H9 (cell line): ENCODE data around the gene AJAP1. TPM values are rescaled to one million over a fixed set of nuclear protein-coding genes. Genes with fewer than 3 reads are reported as not detected.

ENCODE experiments used
- DNase-seq: peaks from one replicate; pipeline ENCODE4 v3.0.0-alpha.2; 2017
- H2AFZ ChIP-seq: one replicate; pipeline ENCODE4 v1.6.1; 2013; ENCODE audit warnings: mild to moderate bottlenecking, low read length, control low read depth, moderate library complexity
- H2AK5ac ChIP-seq: 2 replicates; pipeline ENCODE4 v1.6.1; 2013; ENCODE audit warnings: low read length, control low read depth, mixed read lengths; ENCODE audit not compliant: insufficient read length
- H2BK120ac ChIP-seq: one replicate; pipeline ENCODE4 v1.6.1; 2013; ENCODE audit warnings: low read depth, mild to moderate bottlenecking, low read length, control low read depth, inconsistent platforms; ENCODE audit not compliant: poor library complexity, severe bottlenecking
- H2BK12ac ChIP-seq: 2 replicates; pipeline ENCODE4 v1.6.1; 2013; ENCODE audit warnings: low read length, control low read depth, mixed read lengths, low read depth; ENCODE audit not compliant: insufficient read length
- H2BK15ac ChIP-seq: 2 replicates; pipeline ENCODE4 v1.6.1; 2013; ENCODE audit warnings: low read depth, low read length, control low read depth
- H2BK20ac ChIP-seq: one replicate; pipeline ENCODE4 v1.6.1; 2013; ENCODE audit warnings: low read depth, mild to moderate bottlenecking, low read length, control low read depth, inconsistent platforms; ENCODE audit not compliant: poor library complexity, severe bottlenecking
- H2BK5ac ChIP-seq: 2 replicates; pipeline ENCODE4 v1.6.1; 2013; ENCODE audit warnings: low read length, control low read depth, mixed read lengths; ENCODE audit not compliant: insufficient read length
- H3K14ac ChIP-seq: 2 replicates; pipeline ENCODE4 v1.6.1; 2013; ENCODE audit warnings: low read length, control low read depth; ENCODE audit not compliant: insufficient read depth
- H3K18ac ChIP-seq: 2 replicates; pipeline ENCODE4 v1.6.1; 2013; ENCODE audit warnings: low read depth, mild to moderate bottlenecking, mixed read lengths, low read length, control low read depth; ENCODE audit not compliant: insufficient read length
- H3K23ac ChIP-seq: 2 replicates; pipeline ENCODE4 v1.6.1; 2013; ENCODE audit warnings: low read length, control low read depth, mixed read lengths, low read depth; ENCODE audit not compliant: insufficient read length
- H3K23me2 ChIP-seq: 2 replicates; pipeline ENCODE4 v1.6.1; 2013; ENCODE audit warnings: low read depth, mild to moderate bottlenecking, mixed read lengths, low read length, control low read depth; ENCODE audit not compliant: insufficient read length, poor library complexity, severe bottlenecking
- H3K27ac ChIP-seq: 2 replicates; pipeline ENCODE4 v1.5.1; 2013; ENCODE audit warnings: low read length, control low read depth, mixed read lengths, low read depth; ENCODE audit not compliant: insufficient read length
- H3K27me3 ChIP-seq: 2 replicates; pipeline ENCODE4 v1.6.1; 2013; ENCODE audit warnings: low read length, control low read depth, inconsistent platforms; ENCODE audit not compliant: insufficient read depth
- H3K4ac ChIP-seq: 2 replicates; pipeline ENCODE4 v1.6.1; 2013; ENCODE audit warnings: low read depth, mild to moderate bottlenecking, control low read depth, inconsistent platforms, low read length, moderate library complexity
- H3K4me1 ChIP-seq: 2 replicates; pipeline ENCODE4 v1.6.1; 2013; ENCODE audit warnings: low read length, control low read depth, inconsistent platforms; ENCODE audit not compliant: insufficient read depth
- H3K4me2 ChIP-seq: 2 replicates; pipeline ENCODE4 v1.6.1; 2013; ENCODE audit warnings: low read length, control low read depth, mixed read lengths; ENCODE audit not compliant: insufficient read length, insufficient read depth
- H3K56ac ChIP-seq: 2 replicates; pipeline ENCODE4 v1.6.1; 2013; ENCODE audit warnings: low read depth, mild to moderate bottlenecking, mixed read lengths, low read length, control low read depth; ENCODE audit not compliant: insufficient read length
- H3K79me1 ChIP-seq: 2 replicates; pipeline ENCODE4 v1.6.1; 2013; ENCODE audit warnings: low read depth, mild to moderate bottlenecking, moderate library complexity, low read length, control low read depth, inconsistent platforms; ENCODE audit not compliant: insufficient read depth, poor library complexity, severe bottlenecking
- H3K79me2 ChIP-seq: 2 replicates; pipeline ENCODE4 v1.6.1; 2013; ENCODE audit warnings: low read length, control low read depth, inconsistent platforms; ENCODE audit not compliant: insufficient read depth
- H3K9ac ChIP-seq: 2 replicates; pipeline ENCODE4 v1.6.1; 2013; ENCODE audit warnings: low read length, control low read depth, mixed read lengths; ENCODE audit not compliant: insufficient read length; ENCODE audit errors: extremely low read depth
- H3K9me3 ChIP-seq: one replicate; pipeline ENCODE4 v1.6.1; 2013; ENCODE audit warnings: low read depth, low read length, inconsistent platforms; ENCODE audit not compliant: control insufficient read depth
- H3T11ph ChIP-seq: one replicate; pipeline ENCODE4 v1.6.1; 2013; ENCODE audit warnings: mild to moderate bottlenecking, low read length, control low read depth, inconsistent platforms
- H4K20me1 ChIP-seq: one replicate; pipeline ENCODE4 v1.6.1; 2013; ENCODE audit not compliant: control insufficient read depth, insufficient read length, insufficient read depth
- H4K5ac ChIP-seq: 2 replicates; pipeline ENCODE4 v1.6.1; 2013; ENCODE audit warnings: low read depth, mild to moderate bottlenecking, mixed read lengths, low read length, control low read depth; ENCODE audit not compliant: insufficient read length
- H4K8ac ChIP-seq: replicated peaks from 2 replicates; pipeline ENCODE4 v1.6.1; 2013; ENCODE audit warnings: low read length, control low read depth, mixed read lengths, low read depth; ENCODE audit not compliant: insufficient read length
- H4K91ac ChIP-seq: 2 replicates; pipeline ENCODE4 v1.6.1; 2013; ENCODE audit warnings: low read depth, mild to moderate bottlenecking, moderate library complexity, mixed read lengths, low read length, control low read depth; ENCODE audit not compliant: insufficient read length
- H3K27ac Mint-ChIP-seq, 3 experiments: 2 replicates in 2 of 3; 3 replicates in 1 of 3; pipeline ENCODE4 v1.8.0; 2020 to 2021; ENCODE audit warnings: mixed read lengths in 3 of 3, mild to moderate bottlenecking in 1 of 3, moderate library complexity in 1 of 3
- H3K27me3 Mint-ChIP-seq: 2 replicates; pipeline ENCODE4 v1.8.0; 2021; ENCODE audit warnings: low read depth, mild to moderate bottlenecking, moderate library complexity, mixed read lengths
- H3K36me3 Mint-ChIP-seq, 3 experiments: 2 replicates in 2 of 3; 3 replicates in 1 of 3; pipeline ENCODE4 v1.8.0; 2020 to 2021; ENCODE audit warnings: low read depth in 3 of 3, mixed read lengths in 3 of 3; ENCODE audit not compliant: insufficient read depth in 1 of 3
- H3K4me1 Mint-ChIP-seq, 2 experiments: 2 replicates each; pipeline ENCODE4 v1.8.0; 2020; ENCODE audit warnings: mixed read lengths in 2 of 2
- H3K4me3 Mint-ChIP-seq, 2 experiments: 2 replicates in 1 of 2; 3 replicates in 1 of 2; pipeline ENCODE4 v1.8.0; 2020 to 2021; ENCODE audit warnings: mild to moderate bottlenecking in 2 of 2, mixed read lengths in 2 of 2, moderate library complexity in 1 of 2
- H3K9me3 Mint-ChIP-seq, 2 experiments: 2 replicates in 1 of 2; 3 replicates in 1 of 2; pipeline ENCODE4 v1.8.0; 2020; ENCODE audit warnings: mild to moderate bottlenecking in 2 of 2, mixed read lengths in 2 of 2, moderate library complexity in 1 of 2
- CTCF ChIP-seq: fragments of 200-600 bp; sonication (generic); conservative IDR thresholded peaks from 3 replicates; pipeline ENCODE4 v1.8.0; 2021; ENCODE audit warnings: antibody characterized with exemption, mild to moderate bottlenecking
- WGBS: extraction: QIAGEN DNeasy Blood & Tissue Kit; methylation state at CpG from one replicate; pipeline ENCODE4 v1.1.7; 2013; ENCODE audit warnings: missing lambda C conversion rate, low lambda C conversion rate, mixed read lengths; ENCODE audit not compliant: insufficient read length; ENCODE audit errors: extremely low coverage; 5-methylcytosine and 5-hydroxymethylcytosine counted together
- long read RNA-seq: library from polyadenylated mRNA; unstranded; transcript quantifications from one replicate; pipeline ENCODE4 v2.0.0, GENCODE V29; 2020
- total RNA-seq: library from RNA; stranded (reverse); gene quantifications from 2 replicates; pipeline ENCODE4 v1.2.1, GENCODE V29; 2021

The AJAP1 gene
- total RNA-seq, result 6.6 and 8.6 TPM in 2 replicates
- long read RNA-seq, full-length matches to known transcripts, result 1 of 3 reads
- long read RNA-seq, partial matches to known transcripts, result 1 of 3 reads
- long read RNA-seq, other reads (novel, unspliced or antisense), result 1 of 3 reads

DNA sequence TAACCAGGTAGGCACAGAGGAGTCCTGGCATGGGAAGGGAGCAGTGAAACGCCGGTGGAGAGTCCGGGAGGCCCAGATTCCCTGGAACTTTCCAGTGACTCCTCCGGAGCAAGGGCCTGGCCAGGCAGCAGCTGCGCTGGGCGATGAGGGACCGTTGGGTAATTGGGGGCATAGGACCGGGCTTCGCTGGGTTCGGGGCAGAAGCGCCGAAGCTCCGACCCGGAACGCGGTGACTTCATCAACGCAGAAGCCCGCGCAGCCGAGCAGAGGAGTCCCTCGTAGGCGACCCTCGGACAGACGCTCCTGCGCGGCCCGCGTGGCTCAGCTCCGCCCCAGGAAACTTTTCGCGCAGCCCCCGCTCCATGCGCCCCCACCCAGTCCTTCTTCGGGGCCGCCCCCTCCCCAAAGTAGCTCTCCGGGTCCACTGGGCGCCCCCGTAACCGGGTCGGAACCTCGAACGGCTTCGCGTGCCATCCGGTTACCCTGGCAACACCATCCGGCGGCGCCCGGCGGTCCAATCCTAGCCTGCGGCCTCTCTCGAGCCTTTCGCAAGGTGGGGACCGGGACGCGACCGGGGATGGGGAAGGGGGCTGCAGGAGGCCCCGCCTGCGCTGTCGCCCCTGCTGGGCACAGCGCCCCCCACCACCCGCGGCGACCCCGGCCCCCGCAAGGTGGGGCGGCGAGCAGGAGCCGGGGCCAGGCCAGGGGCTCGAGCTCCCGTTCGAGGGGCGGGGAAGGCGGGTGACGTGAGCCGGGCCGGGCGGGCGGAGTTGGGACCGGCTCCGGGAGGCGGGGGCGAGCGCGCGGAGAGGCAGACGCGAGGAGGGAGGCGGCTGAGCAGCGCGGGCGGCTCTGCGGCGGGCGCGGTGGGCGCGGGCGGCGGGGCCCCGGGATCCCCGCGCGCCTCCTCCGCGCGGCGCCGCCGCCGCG, at the start of gene AJAP1:
Gene AJAP1, plus strand, starts transcription at position 814 of the 930 bp plus-strand sequence. CDS start 817 bp downstream, outside the sequence.
- no peak within 1 kb of the TSS for H2AFZ ChIP-seq
- H3K27me3 ChIP-seq, result peaks cover 25% of the 10 kb centered on the region; the same call in 1 of the 2 replicates
- peaks cover 57% of the 10 kb centered on the region for H3K27me3 Mint-ChIP-seq

More for the DNA sequence above, at the start of gene AJAP1:
- Histone ChIP-seq H3K9ac (no peak within 1 kb of the TSS), H2BK15ac (no peak within 1 kb of the TSS), H3K23me2 (peaks cover 13% of the 10 kb centered on the region), H3K23ac (no peak within 1 kb of the TSS), H4K5ac (no peak within 1 kb of the TSS), H4K20me1 (no peaks in the 10 kb centered on the region), H4K8ac (no peak within 1 kb of the TSS), H3K14ac (no peak within 1 kb of the TSS), H2BK5ac (no peak within 1 kb of the TSS), H3T11ph (no peak within 1 kb of the TSS), H3K4ac (no peak within 1 kb of the TSS), H4K91ac (no peak within 1 kb of the TSS), H3K27ac (no peak within 1 kb of the TSS), H2BK20ac (no peak within 1 kb of the TSS), H3K56ac (no peak within 1 kb of the TSS), H3K4me2 (peak within 1 kb of the TSS; percentile 15), H3K79me2 (no peaks in the 10 kb centered on the region), H2BK12ac (no peak within 1 kb of the TSS), H2AK5ac (no peak within 1 kb of the TSS), H3K79me1 (no peaks in the 10 kb centered on the region), H3K18ac (no peak within 1 kb of the TSS), H3K9me3 (no peaks in the 10 kb centered on the region), H2BK120ac (no peak within 1 kb of the TSS), H3K4me1 (peaks cover 15% of the 10 kb centered on the region; the same call in 1 of the 2 replicates)
- peak; percentile 77 for DNase-seq
- Mint-ChIP-seq H3K36me3 (no peaks in the 10 kb centered on the region), H3K4me3 (peak within 1 kb of the TSS; percentile 58 to 77), H3K27ac (no peak within 1 kb of the TSS), H3K9me3 (peaks cover 0 to 3% of the 10 kb centered on the region in 2 experiments; a peak in 1 of 5 replicates), H3K4me1 (peaks cover 27 to 28% of the 10 kb centered on the region in 2 experiments)
- TF ChIP-seq CTCF, result no peak
- no CpG with 5 or more reads among the region's 112 CpGs for WGBS
